Middle frontal gyrus (tissue), 1 donor: Measurements from ENCODE around the gene ASPSCR1.

Experiments used
- DNase-seq: peaks from one replicate; pipeline ENCODE4 v3.0.0-alpha.2; 2015; ENCODE audit warnings: low spot score; ENCODE audit errors: extremely low spot score

Gene ASPSCR1

DNA sequence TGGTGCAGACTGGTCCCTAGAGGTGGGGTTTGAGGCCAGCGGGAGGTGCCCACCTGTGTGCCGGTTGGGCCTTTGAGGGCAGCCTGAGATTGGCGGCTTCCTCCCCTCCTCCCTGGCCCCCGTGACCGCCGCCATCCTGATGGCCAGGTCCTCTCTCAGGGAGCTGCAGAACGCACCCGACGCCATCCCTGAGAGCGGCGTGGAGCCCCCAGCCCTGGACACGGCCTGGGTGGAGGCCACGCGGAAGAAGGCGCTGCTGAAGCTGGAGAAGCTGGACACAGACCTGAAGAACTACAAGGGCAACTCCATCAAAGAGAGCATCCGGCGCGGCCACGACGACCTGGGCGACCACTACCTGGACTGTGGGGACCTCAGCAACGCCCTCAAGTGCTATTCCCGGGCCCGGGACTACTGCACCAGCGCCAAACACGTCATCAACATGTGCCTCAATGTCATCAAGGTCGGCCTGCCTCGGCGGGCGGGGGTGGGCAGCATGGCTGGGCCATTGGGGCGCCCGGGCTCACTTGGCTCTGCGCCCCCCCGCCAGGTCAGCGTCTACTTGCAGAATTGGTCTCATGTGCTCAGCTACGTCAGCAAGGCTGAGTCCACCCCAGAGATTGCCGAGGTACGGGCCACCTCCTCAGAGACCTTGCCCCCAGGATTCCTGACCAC is 77.1 kb downstream of the ASPSCR1 start:
- DNase-seq = no peak

DNA sequence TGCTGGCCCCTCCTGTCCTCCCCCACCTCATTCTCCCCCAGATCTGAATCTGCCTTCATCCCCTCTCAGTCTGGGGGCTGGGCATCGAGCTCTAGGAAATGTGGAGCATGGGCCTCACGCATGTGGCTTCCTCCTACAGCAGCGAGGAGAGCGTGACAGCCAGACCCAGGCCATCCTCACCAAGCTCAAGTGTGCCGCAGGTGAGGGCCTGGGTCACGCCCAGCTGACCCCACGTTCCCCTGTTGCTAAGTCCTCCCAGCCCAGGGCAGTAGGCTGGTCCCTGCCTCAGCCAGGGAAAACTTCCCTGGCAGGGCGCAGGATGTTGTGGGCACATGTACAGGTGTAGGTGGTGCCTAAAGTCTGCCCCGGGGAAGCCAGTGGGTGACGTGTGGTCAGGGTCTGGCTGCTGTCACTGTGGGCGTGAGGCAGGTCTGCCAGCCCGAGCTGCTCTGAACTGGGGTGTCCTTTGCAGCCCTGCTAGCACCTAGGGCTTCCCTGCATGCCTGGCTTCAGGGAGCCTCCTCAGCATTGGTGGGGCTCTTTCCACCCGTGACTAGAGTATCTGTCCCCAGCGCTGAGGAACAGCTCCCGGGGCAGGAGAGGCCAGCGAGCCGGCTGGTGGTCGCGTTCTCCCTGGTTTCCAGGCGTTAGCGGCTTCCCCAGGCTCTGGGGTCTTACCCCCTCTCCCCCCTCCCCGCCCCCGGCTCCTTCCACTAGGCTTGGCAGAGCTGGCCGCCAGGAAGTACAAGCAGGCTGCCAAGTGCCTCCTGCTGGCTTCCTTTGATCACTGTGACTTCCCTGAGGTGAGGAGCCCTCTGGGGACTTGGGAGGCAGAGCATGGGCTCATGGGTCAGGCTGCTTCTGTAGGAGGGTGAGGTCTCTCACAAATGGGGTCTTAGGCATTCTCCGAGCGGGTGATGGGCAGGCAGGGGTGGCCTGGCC is 77.9 kb downstream of the ASPSCR1 start:
- DNase-seq = no peak

DNA sequence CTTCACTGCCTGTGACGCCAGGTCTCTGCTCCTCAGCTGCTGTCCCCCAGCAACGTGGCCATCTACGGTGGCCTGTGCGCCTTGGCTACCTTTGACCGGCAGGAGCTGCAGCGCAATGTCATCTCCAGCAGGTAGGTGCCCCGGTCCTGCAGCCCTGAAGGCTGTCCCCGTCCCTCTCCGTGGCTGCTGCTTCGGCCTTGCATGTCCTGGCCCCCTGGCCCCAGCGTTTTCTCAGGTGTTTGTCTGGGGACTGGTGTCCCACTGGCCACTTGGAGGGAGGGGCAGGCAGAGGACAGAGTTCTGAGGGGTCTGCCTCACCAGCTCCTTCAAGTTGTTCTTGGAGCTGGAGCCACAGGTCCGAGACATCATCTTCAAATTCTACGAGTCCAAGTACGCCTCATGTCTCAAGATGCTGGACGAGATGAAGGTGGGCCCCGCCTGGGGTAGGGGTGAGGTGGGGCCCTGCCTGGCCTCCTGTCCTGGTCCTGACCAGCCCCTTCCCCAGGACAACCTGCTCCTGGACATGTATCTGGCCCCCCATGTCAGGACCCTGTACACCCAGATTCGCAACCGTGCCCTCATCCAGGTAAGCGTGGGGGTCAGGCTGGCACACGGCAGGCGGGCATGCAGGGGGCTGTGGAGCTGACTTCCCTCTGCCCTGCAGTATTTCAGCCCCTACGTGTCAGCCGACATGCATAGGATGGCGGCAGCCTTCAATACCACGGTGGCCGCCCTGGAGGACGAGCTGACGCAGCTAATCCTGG is 78.7 kb downstream of the ASPSCR1 start:
- no peak for DNase-seq

DNA sequence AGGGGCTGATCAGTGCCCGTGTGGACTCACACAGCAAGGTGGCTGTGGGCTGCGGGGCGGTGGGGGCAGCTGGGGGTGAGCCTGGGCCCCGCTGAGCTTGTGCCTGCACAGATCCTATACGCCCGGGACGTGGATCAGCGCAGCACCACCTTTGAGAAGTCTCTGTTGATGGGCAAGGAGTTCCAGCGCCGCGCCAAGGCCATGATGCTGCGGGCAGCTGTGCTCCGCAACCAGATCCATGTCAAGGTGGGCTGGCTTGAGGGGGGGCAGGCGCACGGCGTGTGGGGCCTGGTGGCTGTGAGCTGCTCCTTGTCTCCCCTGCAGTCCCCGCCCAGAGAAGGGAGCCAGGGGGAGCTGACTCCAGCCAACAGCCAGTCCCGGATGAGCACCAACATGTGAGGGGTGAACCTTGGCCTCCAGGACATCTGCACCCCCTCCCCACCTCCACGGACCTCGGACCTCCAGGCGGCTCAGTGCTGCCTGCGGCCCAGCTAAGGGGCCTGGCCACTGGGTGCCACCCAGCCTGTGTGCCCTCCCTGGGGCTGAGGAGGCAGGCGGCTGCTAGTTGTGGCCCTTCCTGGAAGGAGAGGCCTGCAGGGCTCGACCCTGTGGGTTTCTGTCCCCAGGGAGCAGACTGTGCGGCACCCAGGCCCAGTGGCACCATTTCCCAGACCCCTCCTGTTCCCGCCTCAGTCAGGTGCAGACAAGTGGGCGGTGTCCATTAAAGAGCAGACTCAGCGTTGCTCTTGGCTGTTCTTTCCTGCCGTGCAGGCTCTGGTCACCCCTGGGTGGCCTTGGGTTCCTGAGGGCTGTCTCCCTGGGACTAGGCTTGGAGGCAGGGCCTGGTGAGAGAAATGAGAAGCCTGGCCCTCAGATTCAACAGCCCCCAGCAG is 79.5 kb downstream of the ASPSCR1 start:
- DNase-seq = no peak

- no peak for DNase-seq
These were observed 80.9 kb downstream of the ASPSCR1 start for GRCh38 chr17:82058230-82058854.

DNA sequence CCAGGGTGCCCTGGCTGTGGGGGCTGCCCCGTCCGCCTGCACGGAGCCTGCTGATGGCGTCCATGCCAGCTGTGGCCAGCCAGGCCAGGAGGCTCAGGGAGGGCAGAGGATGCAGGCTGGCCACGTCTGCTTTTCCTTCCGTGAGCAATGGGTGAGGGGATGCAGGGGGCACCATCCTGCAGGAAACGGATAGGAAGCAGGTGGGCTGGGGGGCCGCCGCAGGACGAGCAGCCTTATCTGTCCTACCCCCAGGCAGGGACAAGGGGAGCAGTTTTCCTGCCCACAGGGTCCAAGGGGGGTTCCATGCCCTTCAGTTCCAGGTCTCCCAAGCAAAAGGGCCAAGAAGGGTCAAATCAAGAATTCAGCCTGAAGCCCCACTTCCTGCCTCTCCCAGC is 81.4 kb downstream of the ASPSCR1 start:
- DNase-seq = no peak

DNA sequence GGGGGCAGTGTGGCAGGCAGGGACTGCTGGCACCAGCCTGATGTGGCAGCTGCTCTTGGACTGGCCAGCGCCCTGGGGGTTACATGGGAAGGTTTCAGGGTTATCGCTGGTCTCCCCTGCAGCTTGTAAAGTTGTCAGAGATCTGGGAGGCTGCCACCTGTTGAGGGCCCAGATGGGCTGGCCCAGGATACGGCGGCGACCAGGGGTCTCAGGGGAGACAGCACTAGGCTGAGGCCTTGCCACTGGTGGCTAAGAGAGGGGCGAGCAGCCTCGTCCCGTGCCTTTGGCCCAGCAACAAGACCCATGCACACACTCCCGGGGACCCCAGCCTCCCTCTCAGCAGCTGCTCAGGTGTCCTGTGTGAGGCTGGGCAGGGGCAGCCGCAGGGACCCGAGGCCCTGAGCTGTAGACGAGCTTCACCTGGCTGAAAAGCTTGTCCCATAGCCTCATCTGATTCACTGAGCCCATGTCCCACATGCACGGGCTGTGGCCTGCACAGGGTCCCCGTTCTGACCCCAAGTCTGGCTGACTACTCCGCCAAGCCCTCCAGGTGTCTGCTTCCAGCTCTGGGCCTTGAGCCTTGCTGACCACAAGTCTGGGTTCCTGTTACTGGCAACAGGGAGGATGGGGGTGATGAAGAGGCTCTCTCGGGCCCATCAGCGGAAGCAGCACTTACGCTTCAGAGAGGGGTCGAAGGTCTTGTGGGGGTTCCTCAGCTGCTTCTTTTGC is 82.0 kb downstream of the ASPSCR1 start:
- no peak for DNase-seq

- no peak for DNase-seq
These were observed 82.6 kb downstream of the ASPSCR1 start for GRCh38 chr17:82060001-82060380.

GRCh38 chr17:82060614-82061013 is 83.2 kb downstream of the ASPSCR1 start:
- DNase-seq = no peak

GRCh38 chr17:82061047-82061925 is 83.9 kb downstream of the ASPSCR1 start:
- no peak for DNase-seq

- DNase-seq = no peak
These were observed 84.9 kb downstream of the ASPSCR1 start for GRCh38 chr17:82062076-82062983.

DNA sequence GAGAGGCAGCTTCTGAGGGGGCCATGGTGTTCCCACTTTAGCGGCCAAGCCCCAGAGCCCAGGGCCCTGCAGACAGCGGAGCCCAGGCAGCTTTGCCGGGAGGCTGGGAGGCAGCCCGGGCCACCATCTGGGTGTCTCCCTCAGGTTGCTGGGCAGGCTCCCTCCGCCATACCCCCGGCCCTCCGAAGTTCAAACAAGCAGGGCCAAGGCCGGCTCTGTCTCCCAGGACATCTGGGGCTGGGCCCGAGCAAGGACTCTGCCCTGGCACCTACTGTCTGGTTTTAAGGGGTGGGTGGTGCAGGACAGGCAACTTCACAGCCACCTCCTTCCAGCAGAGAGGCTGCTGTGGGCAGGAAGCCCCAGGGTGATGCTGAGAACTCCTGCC is 85.5 kb downstream of the ASPSCR1 start:
- no peak for DNase-seq

- DNase-seq = no peak
These were observed 86.3 kb downstream of the ASPSCR1 start for GRCh38 chr17:82063424-82064415.

- no peak for DNase-seq
These were observed 87.2 kb downstream of the ASPSCR1 start for GRCh38 chr17:82064433-82065192.

- no peak for DNase-seq
These were observed 87.8 kb downstream of the ASPSCR1 start for GRCh38 chr17:82065193-82065637.
